Stomach smooth muscle (tissue), 2 donors: Measurements from ENCODE around the gene PRR7.
A peak's percentile ranks its signal among the peaks of the same experiment; 100 is the strongest.

ENCODE experiments used
- H3K27ac ChIP-seq: one replicate; pipeline ENCODE4 v1.7.0; 2013; ENCODE audit warnings: mild to moderate bottlenecking, low read length, inconsistent platforms
- H3K27me3 ChIP-seq, 2 donors: one replicate each; pipeline ENCODE4 v1.7.0; 2013; ENCODE audit warnings: low read length in 2 of 2; ENCODE audit not compliant: insufficient read depth in 2 of 2, control insufficient read depth in 1 of 2
- H3K36me3 ChIP-seq, 2 donors: one replicate each; pipeline ENCODE4 v1.7.0; 2013; ENCODE audit warnings: low read length in 2 of 2; ENCODE audit not compliant: control insufficient read depth in 2 of 2, insufficient read depth in 2 of 2
- H3K4me1 ChIP-seq: one replicate; pipeline ENCODE4 v1.7.0; 2013; ENCODE audit warnings: low read length; ENCODE audit not compliant: control insufficient read depth, insufficient read depth
- H3K4me3 ChIP-seq, 2 donors: one replicate each; pipeline ENCODE4 v1.7.0; 2013; ENCODE audit warnings: low read length in 2 of 2
- H3K9ac ChIP-seq, 2 donors: one replicate each; pipeline ENCODE4 v1.7.0; 2013; ENCODE audit warnings: low read length in 2 of 2, mild to moderate bottlenecking in 1 of 2
- H3K9me3 ChIP-seq, 2 donors: one replicate each; pipeline ENCODE4 v1.7.0; 2013; ENCODE audit warnings: low read length in 2 of 2; ENCODE audit not compliant: control insufficient read depth in 2 of 2
- donor health status: healthy.
- donor health status: Pancreatic carcinoma.

Gene PRR7

DNA sequence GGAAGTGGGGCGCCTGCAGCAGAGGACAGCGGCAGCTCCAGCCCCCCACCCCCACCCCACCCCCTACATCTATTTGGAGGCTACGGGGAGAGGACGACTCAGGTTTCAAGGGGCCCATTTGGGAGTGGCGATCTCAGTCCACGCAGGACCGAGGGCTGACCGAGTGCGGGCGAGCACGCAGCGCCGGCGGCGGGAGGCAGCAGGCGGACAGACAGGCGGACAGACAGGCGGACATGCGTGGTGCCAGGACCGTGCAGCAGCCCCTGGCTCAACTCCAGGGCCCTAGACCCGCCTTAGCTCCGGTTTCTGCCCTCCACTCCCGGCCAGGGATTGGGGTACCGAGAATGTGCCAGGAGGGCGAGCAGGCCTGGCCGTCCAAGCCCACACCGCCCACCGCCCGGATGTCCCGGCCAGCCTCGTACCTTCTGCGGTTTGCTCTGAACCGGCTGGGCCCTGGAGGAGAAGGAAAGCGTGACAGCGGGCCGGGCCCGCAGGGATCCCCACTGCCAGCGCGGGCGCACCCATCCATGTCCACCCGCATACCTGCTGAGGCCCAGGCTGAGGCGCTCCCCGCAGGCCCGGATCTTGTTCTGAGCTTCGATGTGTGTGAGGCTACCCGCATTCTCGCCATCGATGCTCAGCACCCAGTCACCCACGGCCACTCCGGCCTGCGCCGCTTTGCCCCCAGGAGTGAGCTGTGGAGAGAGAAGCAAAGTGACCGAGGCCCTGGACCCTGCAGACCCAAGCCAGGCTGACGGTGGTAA is 45.6 kb downstream of the PRR7 start:
- no peaks in the 10 kb centered on the region for H3K9me3 ChIP-seq
- peak overlapping the region; percentile 75 to 76 for H3K9ac ChIP-seq
- no peaks in the 10 kb centered on the region for H3K27me3 ChIP-seq
- H3K36me3 ChIP-seq, result peaks cover 42 to 46% of the 10 kb centered on the region in 2 donors
- H3K4me1 ChIP-seq, result peaks cover 83% of the 10 kb centered on the region
- H3K27ac ChIP-seq, result peak overlapping the region; percentile 100
- H3K4me3 ChIP-seq, result peak overlapping the region; percentile 58 to 85

DNA sequence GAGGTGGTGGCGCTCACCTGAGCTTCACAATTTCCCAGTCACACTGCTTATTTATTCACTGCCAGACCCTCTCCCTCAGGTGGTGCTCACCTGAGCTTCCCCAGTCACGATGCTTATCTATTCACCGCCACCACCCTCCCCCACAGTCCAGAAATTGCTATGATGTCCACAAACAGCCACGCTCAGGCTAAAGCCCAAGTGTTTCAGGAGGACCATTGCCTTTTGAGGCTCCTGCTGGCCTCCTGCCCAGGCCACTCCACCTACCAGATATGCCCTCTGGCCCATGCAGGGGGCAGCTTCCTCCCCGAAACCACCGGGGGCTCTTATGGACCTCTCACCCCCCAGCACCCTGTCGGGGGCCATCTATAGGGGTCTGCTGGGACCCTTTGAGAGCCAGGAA is 46.2 kb downstream of the PRR7 start:
- peak overlapping the region; percentile 58 to 85 for H3K4me3 ChIP-seq
- H3K9ac ChIP-seq, result peak overlapping the region; percentile 75 to 76
- H3K4me1 ChIP-seq, result peaks cover 80% of the 10 kb centered on the region
- no peaks in the 10 kb centered on the region for H3K9me3 ChIP-seq
- no peaks in the 10 kb centered on the region for H3K27me3 ChIP-seq
- H3K36me3 ChIP-seq, result peaks cover 36 to 39% of the 10 kb centered on the region in 2 donors
- peak overlapping the region; percentile 100 for H3K27ac ChIP-seq

DNA sequence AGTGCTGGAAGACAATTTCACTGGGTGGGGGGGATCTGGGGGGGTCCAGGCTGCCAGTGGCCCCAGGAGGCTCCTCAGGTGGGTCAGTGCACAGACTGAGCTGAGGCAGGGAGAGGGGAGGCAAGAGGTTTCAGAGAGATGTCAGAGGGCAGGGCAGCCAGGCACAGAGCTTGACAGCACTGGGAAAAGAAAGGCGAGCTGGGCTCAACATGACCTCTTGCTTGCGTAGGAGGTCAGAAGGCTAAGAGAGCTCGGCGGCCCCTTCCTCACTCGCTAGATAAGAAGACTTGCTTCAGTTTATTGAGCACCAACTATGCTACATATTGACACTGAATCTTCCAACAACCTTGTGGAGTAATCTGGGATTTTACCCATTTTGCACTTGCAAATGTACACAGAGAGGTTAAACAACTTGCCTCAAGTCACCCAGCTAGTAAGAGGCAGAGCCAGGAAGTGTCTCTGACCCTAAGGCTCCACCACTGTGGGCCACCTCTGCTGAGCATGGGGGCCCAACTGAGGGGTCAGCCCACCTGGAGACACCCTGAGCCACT is 47.3 kb downstream of the PRR7 start:
- H3K9me3 ChIP-seq, result no peaks in the 10 kb centered on the region
- H3K36me3 ChIP-seq, result peaks cover 27 to 32% of the 10 kb centered on the region in 2 donors
- no peaks in the 10 kb centered on the region for H3K27me3 ChIP-seq
- H3K27ac ChIP-seq, result peak overlapping the region; percentile 100
- H3K9ac ChIP-seq, result peak overlapping the region; percentile 75 to 76
- peak overlapping the region; percentile 63 to 85 for H3K4me3 ChIP-seq
- H3K4me1 ChIP-seq, result peaks cover 86% of the 10 kb centered on the region

DNA sequence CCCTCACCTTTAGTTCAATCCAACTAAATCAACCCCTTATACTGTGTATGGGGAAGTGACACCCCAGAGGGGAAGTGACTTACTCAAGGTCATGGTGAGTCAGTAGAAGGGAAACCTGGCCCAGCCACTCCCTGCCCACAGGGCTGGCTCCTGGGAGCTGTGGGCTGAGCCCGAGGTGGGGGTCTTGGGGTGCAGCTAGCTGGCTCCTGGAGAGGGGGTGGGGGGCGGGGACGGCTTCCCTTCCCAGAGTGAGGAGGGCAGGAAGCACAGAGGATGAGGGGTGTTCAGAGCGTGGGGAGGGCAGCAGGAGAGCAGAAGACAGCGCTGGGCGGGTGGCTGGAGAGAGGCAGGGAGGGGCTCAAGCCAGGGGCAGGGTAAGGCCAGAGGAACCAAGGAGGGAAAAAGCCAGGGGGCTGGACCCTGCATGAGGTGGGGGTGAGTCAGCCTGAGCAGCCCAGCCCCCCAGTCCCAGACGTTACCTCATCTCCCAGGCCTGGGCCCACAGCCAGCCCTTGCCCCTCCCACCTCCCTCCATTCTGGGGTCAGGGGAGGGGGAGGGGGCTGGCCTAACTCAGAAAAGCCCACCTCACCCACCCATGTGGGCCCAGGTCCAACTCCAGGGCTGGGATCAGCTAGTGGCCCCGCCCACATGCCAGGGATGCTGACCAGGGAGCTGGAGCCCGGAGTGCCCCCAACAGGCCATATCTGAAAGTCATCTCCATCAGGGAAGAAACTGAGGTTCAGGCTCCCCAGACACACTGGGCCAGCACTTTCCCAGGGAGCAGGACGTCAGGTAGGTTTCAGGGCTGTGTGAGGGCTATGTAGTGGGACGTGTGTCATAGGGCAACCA is 48.0 kb downstream of the PRR7 start:
- Histone ChIP-seq H3K27ac (peak overlapping the region; percentile 100), H3K27me3 (no peaks in the 10 kb centered on the region), H3K36me3 (peaks cover 24 to 28% of the 10 kb centered on the region in 2 donors), H3K9ac (peak overlapping the region; percentile 76 to 97), H3K4me1 (peaks cover 80% of the 10 kb centered on the region), H3K4me3 (peak overlapping the region; percentile 82 to 85), H3K9me3 (no peaks in the 10 kb centered on the region)

DNA sequence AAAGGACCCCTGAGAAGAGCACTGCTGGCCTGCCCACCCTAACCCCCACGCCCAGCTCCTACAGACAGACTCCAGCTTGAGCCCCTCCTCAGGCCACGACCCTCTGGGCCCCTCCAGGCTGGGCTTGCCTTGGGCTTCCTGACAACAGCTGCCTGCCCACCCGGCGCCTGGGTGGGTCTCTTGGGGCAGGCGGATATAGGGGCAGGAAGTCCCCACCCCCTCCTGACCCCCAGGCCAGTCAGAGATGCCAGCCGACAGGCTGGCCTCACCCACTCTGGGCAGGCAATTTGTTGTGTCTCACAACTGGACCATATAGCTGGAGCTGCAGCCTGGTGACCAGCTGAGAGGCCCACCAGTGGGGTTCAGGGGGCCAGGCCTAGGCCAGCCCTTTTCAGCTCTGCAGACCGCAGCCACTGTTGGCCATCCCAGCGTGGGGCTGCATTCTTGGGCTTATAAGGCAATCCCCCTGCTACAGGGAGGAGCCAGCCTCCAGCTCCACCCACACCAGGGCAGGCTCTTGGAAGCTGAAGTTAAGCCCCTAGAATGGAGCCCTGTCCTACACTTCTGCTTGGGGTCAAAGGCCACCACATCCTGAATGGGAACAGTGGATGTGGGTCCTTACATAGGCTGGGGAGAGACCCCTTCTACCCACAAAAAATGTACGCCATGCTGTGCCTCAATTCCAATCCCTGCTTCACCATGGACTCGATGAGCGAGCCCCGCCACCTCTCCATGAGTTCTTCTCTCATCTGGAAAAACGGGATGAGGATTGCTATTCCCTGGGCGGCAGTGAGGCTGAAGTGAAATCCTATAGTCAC is 48.8 kb downstream of the PRR7 start:
- Histone ChIP-seq H3K9ac (peak overlapping the region; percentile 76 to 97), H3K27ac (peak overlapping the region; percentile 100), H3K9me3 (no peaks in the 10 kb centered on the region), H3K27me3 (no peaks in the 10 kb centered on the region), H3K36me3 (peaks cover 17 to 21% of the 10 kb centered on the region in 2 donors), H3K4me1 (peaks cover 73% of the 10 kb centered on the region), H3K4me3 (peak overlapping the region; percentile 82 to 85)

DNA sequence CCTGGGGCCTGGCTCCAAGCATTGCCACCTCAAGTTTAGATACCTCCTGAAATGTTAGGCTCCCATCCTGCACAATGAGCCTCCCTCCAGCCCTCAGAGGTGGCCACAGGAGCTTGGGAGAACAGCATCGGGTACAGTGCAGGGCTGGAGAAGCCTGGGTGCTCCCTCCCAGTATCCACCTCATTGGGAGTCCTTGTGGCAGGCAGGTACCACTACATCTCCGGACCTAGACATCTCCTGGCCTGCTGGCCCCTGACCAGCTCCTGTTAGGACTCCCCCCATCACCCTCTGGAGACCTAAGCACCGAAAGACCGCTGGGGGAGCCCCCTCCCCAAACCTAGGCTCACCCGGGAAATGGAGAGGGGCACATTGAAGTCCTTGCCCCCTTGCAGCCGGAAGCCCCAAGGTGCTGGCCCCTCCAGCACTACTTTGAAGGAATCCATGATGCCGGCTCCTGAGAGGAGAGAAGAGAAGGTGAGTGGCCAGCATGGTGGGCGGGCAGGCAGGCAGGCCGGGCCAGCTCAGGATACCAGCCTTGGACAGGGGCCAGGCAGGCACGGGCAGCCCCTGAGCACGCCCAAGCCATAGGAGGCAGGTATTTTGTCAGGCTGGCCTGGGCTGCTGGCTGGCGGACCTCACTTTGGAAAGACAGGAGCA is 49.6 kb downstream of the PRR7 start:
- peak overlapping the region; percentile 82 to 85 for H3K4me3 ChIP-seq
- peak overlapping the region; percentile 76 to 97 for H3K9ac ChIP-seq
- no peaks in the 10 kb centered on the region for H3K27me3 ChIP-seq
- peaks cover 73% of the 10 kb centered on the region for H3K4me1 ChIP-seq
- H3K9me3 ChIP-seq, result no peaks in the 10 kb centered on the region
- H3K36me3 ChIP-seq, result peaks cover 14 to 15% of the 10 kb centered on the region in 2 donors
- peak overlapping the region; percentile 100 for H3K27ac ChIP-seq

DNA sequence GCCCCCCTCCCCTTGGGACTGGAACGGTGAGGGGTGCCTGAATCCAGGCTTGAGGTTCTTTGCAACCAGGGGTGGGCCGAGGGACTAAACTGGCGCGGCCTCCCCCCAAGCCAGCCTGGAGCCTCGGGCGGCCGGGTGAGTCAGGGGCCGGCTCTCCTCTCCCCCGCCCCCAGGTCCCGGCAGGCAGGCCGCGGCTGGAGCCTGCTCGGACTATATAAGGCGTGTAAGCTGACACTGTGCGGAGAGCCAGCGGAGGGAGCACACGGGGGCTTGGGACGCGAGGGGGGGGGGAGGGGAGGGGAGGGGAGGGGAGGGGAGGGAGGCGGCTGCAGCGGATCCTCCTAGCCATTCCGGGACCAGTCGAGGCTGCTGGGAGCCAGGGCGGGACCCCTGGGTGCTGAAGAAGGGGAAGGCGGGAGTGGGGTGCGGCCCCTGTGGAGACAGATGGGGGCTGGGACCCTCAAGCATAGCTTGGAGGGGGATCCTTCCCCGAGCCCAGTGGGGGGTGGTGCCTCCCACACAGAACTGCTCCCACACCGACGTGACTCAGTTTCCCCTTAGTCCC is 50.2 kb downstream of the PRR7 start:
- Histone ChIP-seq H3K9ac (peak overlapping the region; percentile 90 to 97), H3K9me3 (no peaks in the 10 kb centered on the region), H3K4me1 (peaks cover 69% of the 10 kb centered on the region), H3K27me3 (no peaks in the 10 kb centered on the region), H3K4me3 (peak overlapping the region; percentile 82 to 85), H3K27ac (peak overlapping the region; percentile 100), H3K36me3 (peaks cover 14 to 15% of the 10 kb centered on the region in 2 donors)

DNA sequence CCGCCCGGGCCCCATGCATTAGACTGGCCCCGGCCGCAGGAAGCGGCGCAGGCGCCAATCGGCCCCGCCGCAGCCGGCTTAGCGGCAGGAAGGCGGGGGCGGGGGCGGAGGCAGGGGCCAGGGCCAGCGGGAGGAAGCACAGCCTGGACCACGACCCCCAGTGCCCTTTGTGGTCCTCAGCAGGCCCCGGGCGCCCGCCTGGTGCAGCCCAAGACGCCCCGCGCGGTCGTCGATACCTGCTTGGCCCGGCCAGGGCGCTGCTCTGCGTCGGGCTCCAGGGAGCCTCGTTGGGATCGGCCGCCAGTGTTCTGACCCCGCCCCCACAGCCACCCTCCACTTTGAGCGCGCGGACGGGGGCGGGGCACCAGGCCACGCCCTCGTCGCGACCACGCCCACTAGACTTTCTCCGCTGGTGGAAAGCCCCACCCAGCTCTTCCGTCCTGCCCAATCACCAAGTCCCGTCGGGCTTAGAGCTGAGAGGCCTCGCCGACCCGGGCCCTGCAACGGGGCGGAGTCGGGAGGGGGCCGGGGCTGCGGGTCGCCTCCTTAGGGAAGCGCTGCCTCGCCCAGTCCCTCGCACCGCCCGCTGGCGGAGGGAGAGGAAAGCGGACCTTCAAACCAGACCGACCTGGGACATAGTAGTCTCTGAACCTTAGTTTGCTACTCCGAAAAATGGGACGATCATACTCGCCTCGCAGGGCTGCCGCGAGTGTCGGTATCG is 50.8 kb downstream of the PRR7 start, which contains the start of gene PDLIM7:
Gene PDLIM7, minus strand, starts transcription at position 313 of the 721 bp plus-strand sequence. CDS start 1,092 bp downstream, outside the sequence.
- H3K9me3 ChIP-seq, result no peaks in the 10 kb centered on the region
- H3K4me1 ChIP-seq, result peaks cover 63% of the 10 kb centered on the region
- peak within 1 kb of the TSS; percentile 100 for H3K27ac ChIP-seq
- peak within 1 kb of the TSS; percentile 90 to 97 for H3K9ac ChIP-seq
- H3K27me3 ChIP-seq, result no peaks in the 10 kb centered on the region
- H3K36me3 ChIP-seq, result peaks cover 10% of the 10 kb centered on the region in 2 donors
- H3K4me3 ChIP-seq, result peak within 1 kb of the TSS; percentile 82 to 85
